GM10266 (cell line): ENCODE results near the gene FFAR1.

Experiments
- DNase-seq: peaks from one replicate; pipeline ENCODE4 v3.0.0; 2012; ENCODE audit errors: extremely low spot score
- TF ChIP-seq, protein P1 (sequence below): IDR thresholded peaks from 2 replicates; pipeline ENCODE4 v1.5.1; 2012; ENCODE audit warnings: mild to moderate bottlenecking, low read depth; ENCODE audit not compliant: control insufficient read depth, insufficient read depth; ENCODE audit errors: missing control alignments

Gene FFAR1

DNA sequence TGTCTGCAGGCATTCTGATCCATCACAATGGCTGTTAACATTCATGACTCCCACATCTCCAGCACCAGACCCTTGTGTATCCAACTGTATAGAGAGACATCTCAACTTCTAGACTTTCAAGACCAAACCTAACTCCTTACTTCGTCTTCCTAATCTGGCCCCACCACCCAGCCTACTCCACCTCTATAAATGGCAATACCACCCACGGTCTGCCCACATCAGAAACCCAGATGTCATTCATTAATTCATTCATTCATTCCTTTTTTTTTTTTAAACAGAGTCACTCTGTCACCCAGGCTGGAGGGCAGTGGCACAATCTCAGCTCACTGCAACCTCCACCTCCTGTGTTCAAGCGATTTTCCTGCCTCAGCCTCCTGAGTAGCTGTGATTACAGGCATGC lies 33.6 kb downstream of the FFAR1 start:
- DNase-seq, result no peak
- TF ChIP-seq, protein P1, sequence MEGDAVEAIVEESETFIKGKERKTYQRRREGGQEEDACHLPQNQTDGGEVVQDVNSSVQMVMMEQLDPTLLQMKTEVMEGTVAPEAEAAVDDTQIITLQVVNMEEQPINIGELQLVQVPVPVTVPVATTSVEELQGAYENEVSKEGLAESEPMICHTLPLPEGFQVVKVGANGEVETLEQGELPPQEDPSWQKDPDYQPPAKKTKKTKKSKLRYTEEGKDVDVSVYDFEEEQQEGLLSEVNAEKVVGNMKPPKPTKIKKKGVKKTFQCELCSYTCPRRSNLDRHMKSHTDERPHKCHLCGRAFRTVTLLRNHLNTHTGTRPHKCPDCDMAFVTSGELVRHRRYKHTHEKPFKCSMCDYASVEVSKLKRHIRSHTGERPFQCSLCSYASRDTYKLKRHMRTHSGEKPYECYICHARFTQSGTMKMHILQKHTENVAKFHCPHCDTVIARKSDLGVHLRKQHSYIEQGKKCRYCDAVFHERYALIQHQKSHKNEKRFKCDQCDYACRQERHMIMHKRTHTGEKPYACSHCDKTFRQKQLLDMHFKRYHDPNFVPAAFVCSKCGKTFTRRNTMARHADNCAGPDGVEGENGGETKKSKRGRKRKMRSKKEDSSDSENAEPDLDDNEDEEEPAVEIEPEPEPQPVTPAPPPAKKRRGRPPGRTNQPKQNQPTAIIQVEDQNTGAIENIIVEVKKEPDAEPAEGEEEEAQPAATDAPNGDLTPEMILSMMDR, result no peak

DNA sequence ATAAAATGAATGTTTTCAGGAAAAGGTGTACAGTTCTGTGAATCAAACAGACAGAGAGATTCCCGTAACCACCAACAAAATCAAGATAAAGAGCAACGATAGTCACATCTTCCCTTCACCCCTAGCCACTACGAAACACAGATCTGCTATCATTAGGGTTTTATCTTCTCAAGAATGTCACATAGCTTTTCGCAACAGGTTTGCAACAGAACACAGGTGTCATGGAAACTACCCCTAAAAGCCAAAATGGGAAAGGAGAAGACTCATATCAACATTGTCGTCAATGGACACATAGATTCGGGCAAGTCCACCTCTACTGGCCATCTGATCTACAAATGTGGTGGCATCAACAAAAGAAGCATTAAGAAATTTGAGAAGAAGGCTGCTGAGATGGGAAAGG lies 34.2 kb downstream of the FFAR1 start:
- no peak for DNase-seq
- TF ChIP-seq, protein P1, result no peak

DNA sequence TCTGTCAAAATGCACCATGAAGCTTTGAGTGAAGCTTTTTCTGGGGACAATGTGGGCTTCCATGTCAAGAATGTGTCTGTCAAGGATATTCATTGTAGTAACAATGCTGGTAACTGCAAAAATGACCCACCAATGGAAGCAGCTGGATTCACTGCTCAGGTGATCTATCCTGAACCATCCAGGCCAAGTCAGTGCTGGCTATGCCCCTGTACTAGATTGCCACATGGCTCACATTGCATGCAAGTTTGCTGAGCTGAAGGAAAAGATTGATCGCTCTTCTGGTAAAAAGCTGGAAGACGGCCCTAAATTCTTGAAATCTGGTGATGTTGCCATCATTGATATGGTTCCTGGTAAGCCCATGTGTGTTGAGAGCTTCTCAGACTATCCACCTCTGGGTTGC lies 35.8 kb downstream of the FFAR1 start:
- DNase-seq, result no peak
- TF ChIP-seq, protein P1, result no peak

DNA sequence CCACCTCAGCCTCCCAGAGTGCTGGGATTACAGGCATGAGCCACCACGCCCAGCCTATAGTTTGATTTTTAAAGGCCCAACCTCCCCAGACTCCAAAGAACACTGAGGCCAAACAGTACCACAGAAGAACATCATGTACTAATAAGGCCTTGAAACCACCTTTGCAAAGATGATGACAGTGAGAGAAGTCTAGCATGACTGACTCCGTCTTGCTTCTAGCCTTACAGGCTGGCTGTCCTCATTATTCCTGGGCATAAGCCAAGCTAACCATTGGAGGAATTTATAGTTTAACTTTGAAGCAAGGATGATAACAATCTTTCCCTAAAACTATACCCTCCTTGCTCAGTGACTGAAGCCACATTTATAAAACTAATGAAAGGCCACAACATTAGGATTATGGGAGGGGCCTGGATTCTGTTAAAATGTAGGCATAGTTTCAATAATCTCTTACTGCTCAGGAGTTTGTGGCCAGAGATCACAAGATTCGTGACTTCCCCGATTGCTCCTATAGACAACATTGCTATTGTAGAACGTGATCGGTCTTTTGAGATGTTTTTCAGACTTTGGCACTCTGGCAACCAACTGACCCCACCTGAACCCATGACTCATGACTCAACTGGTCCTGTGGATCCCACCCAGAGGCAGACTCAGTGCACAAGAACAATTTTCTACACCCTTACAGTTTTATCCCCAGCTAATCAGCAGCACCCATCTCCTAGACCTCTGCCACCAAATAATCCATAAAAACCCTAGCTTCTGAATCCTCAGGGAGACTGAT lies 40.8 kb downstream of the FFAR1 start:
- TF ChIP-seq, protein P1, result no peak
- no peak for DNase-seq

DNA sequence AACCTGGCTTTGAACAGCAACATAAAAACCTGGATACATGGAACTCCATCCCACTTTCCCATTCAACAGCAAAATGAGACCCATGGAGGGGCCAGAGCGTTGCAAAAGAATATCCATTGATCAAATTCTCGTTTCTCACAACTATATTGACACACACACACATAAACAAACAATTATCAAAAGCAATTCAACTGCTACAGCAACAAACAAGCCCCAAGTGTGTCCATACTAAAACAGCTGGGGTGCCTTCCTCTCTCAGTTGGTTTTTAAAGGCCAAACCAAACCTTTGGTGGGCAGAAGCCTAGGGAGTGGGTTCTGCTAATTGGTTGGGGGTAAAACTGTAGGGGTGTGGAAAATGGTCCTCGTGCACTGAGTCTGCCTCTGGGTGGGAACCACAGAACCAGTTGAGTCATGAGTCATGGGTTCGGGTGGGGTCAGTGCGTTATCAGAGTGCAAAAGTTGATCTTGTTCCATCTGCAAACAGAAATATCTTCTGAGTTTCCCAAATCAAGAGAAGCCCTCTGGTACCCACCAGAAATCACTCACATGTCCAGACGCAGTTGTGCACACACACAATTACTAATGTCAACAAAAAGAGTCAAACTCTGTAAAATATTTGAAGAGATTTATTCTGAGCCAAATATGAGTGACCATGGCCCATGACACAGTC lies 41.6 kb downstream of the FFAR1 start:
- TF ChIP-seq, protein P1, result no peak
- no peak for DNase-seq

DNA sequence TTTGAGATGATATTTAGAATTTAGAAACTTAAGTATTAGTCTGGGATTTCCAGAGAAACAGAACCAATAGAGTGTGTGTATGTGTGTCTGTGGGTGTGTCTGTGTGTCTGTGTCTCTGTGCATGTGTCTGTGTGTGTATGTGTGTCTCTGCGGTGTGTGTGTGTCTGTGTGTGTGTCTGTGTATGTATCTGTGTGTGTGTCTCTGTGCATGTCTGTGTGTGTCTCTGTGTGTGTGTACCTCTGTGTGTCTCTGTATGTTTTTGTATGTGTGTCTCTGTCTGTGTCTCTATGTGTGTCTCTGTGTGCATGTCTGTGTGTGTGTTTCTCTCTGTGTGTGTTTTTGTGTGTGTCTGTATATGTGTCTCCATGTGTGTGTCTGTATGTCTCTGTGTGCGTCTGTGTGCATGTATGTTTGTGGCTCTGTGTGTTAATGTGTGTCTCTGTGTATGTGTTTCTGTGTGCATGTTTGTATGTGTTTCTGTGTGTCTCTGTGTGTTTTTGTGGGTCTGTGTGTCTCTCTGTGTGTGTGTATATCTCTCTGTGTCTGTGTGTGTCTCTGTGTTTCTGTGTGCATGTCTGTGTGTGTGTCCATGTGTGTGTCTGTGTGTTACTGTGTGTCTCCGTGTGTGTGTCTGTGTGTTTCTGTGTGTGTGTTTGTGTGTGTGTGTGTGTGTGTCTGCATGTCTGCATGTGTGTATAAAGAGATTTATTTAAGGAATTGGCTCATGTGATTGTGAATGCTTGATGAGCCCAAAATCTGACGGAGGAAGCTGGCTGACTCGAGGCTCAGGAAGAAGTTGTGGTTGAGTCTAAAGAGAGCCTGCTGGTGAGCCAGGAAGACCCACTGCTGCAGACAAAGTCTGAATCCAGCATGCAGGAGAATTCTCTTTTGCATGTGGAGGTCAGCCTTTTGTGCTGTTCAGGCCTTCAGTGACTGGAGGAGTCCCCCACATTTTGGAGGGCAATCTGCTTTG lies 45.3 kb downstream of the FFAR1 start:
- TF ChIP-seq, protein P1, result no peak
- no peak for DNase-seq
